HEK293 (cell line): Measurements from ENCODE around the gene UBA1.

Source experiments
- CTCF ChIA-PET: fragments of 350-600 bp; formaldehyde crosslinking; extraction: SDS; loops from one replicate; lab custom pipeline; 2021; ENCODE audit warnings: antibody characterized with exemption; lab: Yijun Ruan, JAX
- POLR2A ChIA-PET: fragments of 300-600 bp; formaldehyde crosslinking; extraction: SDS; loops from one replicate; lab custom pipeline; 2020; ENCODE audit warnings: antibody characterized with exemption, inconsistent platforms; lab: Yijun Ruan, JAX
- H3K27ac ChIP-seq: fragments of 200-500 bp; sonication (Bioruptor generic); 2 replicates; pipeline ENCODE4 v1.5.1; 2014; ENCODE audit warnings: low read depth, low read length, control low read depth, inconsistent platforms; ENCODE audit errors: extremely low read depth
- H3K36me3 ChIP-seq, 2 experiments: fragments of 200-500 bp in 1 of 2; sonication (Bioruptor generic) in 1 of 2; 1 replicate in 1 of 2; 2 replicates in 1 of 2; pipeline ENCODE4 v1.5.1; 2014 to 2017; ENCODE audit warnings: inconsistent platforms in 2 of 2, low read length in 2 of 2; ENCODE audit not compliant: control insufficient read depth in 2 of 2, insufficient read depth in 1 of 2
- H3K4me1 ChIP-seq: fragments of 200-500 bp; sonication (Bioruptor generic); 2 replicates; pipeline ENCODE4 v1.5.1; 2014; ENCODE audit warnings: mild to moderate bottlenecking, low read length, inconsistent platforms; ENCODE audit not compliant: control insufficient read depth, insufficient read depth
- H3K4me3 ChIP-seq: 2 replicates; pipeline ENCODE4 v1.5.1; 2011; ENCODE audit warnings: low read depth, mild to moderate bottlenecking, control low read depth, low read length, moderate library complexity
- H3K9me3 ChIP-seq: fragments of 200-500 bp; sonication (Bioruptor generic); 2 replicates; pipeline ENCODE4 v1.5.1; 2014; ENCODE audit warnings: low read depth, low read length, inconsistent platforms; ENCODE audit not compliant: control insufficient read depth, insufficient read depth
- BCL11A ChIP-seq: fragments of 450-650 bp; formaldehyde crosslinking; IDR thresholded peaks from 2 replicates; pipeline ENCODE4 v1.5.1; 2016; ENCODE audit warnings: low read depth, missing biosample characterization, missing genetic modification characterization
- KLF1 ChIP-seq: fragments of 450-650 bp; formaldehyde crosslinking; IDR thresholded peaks from 2 replicates; pipeline ENCODE4 v1.5.1; 2016; ENCODE audit warnings: missing biosample characterization, missing genetic modification characterization
- RBAK ChIP-seq: fragments of 450-650 bp; formaldehyde crosslinking; IDR thresholded peaks from 2 replicates; pipeline ENCODE4 v1.5.1; 2016; ENCODE audit warnings: missing biosample characterization, missing genetic modification characterization
- SP7 ChIP-seq: fragments of 450-650 bp; formaldehyde crosslinking; IDR thresholded peaks from 2 replicates; pipeline ENCODE4 v1.5.1; 2016; ENCODE audit warnings: missing biosample characterization, missing genetic modification characterization
- ZBTB7A ChIP-seq: fragments of 450-650 bp; formaldehyde crosslinking; IDR thresholded peaks from 2 replicates; pipeline ENCODE4 v1.5.1; 2016; ENCODE audit warnings: low read depth, missing biosample characterization, missing genetic modification characterization
- ZFP41 ChIP-seq: fragments of 450-650 bp; formaldehyde crosslinking; IDR thresholded peaks from 2 replicates; pipeline ENCODE4 v1.5.1; 2016; ENCODE audit warnings: missing biosample characterization, missing genetic modification characterization, borderline replicate concordance
- ZNF214 ChIP-seq: fragments of 450-650 bp; formaldehyde crosslinking; IDR thresholded peaks from 2 replicates; pipeline ENCODE4 v1.5.1; 2017; ENCODE audit warnings: missing biosample characterization, mild to moderate bottlenecking, missing genetic modification characterization, borderline replicate concordance
- ZNF223 ChIP-seq: fragments of 450-650 bp; formaldehyde crosslinking; IDR thresholded peaks from 2 replicates; pipeline ENCODE4 v1.5.1; 2016; ENCODE audit warnings: missing biosample characterization, missing genetic modification characterization
- ZNF248 ChIP-seq: fragments of 450-650 bp; formaldehyde crosslinking; IDR thresholded peaks from 2 replicates; pipeline ENCODE4 v1.5.1; 2017; ENCODE audit warnings: missing biosample characterization, missing genetic modification characterization
- ZNF302 ChIP-seq: fragments of 450-650 bp; formaldehyde crosslinking; IDR thresholded peaks from 2 replicates; pipeline ENCODE4 v1.5.1; 2016; ENCODE audit warnings: missing biosample characterization, missing genetic modification characterization, low read depth
- ZNF514 ChIP-seq: fragments of 450-650 bp; formaldehyde crosslinking; IDR thresholded peaks from 2 replicates; pipeline ENCODE4 v1.5.1; 2016; ENCODE audit warnings: missing biosample characterization, missing genetic modification characterization
- ZNF549 ChIP-seq: fragments of 450-650 bp; IDR thresholded peaks from 2 replicates; pipeline ENCODE4 v1.5.1; 2018; ENCODE audit warnings: missing biosample characterization, missing genetic modification characterization, mild to moderate bottlenecking, inconsistent platforms, moderate library complexity
- ZNF561 ChIP-seq: fragments of 450-650 bp; IDR thresholded peaks from 2 replicates; pipeline ENCODE4 v1.5.1; 2018; ENCODE audit warnings: missing biosample characterization, missing genetic modification characterization, borderline replicate concordance
- ZNF596 ChIP-seq: fragments of 450-650 bp; IDR thresholded peaks from 2 replicates; pipeline ENCODE4 v1.5.0; 2018; ENCODE audit warnings: missing biosample characterization, mild to moderate bottlenecking, missing genetic modification characterization, moderate library complexity
- ZNF626 ChIP-seq: fragments of 450-650 bp; sonication (Bioruptor Pico); formaldehyde crosslinking; IDR thresholded peaks from 2 replicates; pipeline ENCODE4 v1.5.1; 2018; ENCODE audit warnings: missing biosample characterization, missing genetic modification characterization, inconsistent platforms
- TF ChIP-seq, protein P1 (sequence below): fragments of 450-650 bp; formaldehyde crosslinking; IDR thresholded peaks from 2 replicates; pipeline ENCODE4 v1.5.1; 2016; ENCODE audit warnings: missing biosample characterization, missing genetic modification characterization
- TF ChIP-seq, protein P2 (sequence below): fragments of 450-650 bp; formaldehyde crosslinking; IDR thresholded peaks from 2 replicates; pipeline ENCODE4 v1.5.1; 2016; ENCODE audit warnings: missing biosample characterization, missing genetic modification characterization
- TF ChIP-seq, protein P3 (sequence below): fragments of 450-650 bp; formaldehyde crosslinking; IDR thresholded peaks from 2 replicates; pipeline ENCODE4 v1.5.1; 2016; ENCODE audit warnings: missing biosample characterization, missing genetic modification characterization

The UBA1 gene

DNA sequence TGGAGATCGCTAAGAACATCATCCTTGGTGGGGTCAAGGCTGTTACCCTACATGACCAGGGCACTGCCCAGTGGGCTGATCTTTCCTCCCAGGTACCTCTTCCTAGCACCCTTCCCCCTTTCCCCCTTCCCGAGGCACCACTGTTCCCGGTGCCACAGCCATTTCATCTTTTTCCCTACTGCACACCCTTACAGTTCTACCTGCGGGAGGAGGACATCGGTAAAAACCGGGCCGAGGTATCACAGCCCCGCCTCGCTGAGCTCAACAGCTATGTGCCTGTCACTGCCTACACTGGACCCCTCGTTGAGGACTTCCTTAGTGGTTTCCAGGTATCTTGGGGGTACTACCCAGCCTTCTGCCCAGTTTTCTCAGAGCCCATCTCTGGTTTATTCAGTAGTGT is 5.7 kb downstream of the UBA1 start (continued):
- TF ChIP-seq, protein P1, sequence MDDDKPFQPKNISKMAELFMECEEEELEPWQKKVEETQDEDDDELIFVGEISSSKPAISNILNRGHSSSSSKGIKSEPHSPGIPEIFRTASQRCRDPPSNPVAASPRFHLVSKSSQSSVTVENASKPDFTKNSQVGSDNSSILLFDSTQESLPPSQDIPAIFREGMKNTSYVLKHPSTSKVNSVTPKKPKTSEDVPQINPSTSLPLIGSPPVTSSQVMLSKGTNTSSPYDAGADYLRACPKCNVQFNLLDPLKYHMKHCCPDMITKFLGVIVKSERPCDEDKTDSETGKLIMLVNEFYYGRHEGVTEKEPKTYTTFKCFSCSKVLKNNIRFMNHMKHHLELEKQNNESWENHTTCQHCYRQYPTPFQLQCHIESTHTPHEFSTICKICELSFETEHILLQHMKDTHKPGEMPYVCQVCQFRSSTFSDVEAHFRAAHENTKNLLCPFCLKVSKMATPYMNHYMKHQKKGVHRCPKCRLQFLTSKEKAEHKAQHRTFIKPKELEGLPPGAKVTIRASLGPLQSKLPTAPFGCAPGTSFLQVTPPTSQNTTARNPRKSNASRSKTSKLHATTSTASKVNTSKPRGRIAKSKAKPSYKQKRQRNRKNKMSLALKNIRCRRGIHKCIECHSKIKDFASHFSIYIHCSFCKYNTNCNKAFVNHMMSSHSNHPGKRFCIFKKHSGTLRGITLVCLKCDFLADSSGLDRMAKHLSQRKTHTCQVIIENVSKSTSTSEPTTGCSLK (tag by site-specific recombination), result no peak
- TF ChIP-seq, protein P2, sequence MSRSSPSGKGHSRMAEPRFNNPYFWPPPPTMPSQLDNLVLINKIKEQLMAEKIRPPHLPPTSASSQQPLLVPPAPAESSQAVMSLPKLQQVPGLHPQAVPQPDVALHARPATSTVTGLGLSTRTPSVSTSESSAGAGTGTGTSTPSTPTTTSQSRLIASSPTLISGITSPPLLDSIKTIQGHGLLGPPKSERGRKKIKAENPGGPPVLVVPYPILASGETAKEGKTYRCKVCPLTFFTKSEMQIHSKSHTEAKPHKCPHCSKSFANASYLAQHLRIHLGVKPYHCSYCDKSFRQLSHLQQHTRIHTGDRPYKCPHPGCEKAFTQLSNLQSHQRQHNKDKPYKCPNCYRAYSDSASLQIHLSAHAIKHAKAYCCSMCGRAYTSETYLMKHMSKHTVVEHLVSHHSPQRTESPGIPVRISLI (tag by site-specific recombination), result no peak

DNA sequence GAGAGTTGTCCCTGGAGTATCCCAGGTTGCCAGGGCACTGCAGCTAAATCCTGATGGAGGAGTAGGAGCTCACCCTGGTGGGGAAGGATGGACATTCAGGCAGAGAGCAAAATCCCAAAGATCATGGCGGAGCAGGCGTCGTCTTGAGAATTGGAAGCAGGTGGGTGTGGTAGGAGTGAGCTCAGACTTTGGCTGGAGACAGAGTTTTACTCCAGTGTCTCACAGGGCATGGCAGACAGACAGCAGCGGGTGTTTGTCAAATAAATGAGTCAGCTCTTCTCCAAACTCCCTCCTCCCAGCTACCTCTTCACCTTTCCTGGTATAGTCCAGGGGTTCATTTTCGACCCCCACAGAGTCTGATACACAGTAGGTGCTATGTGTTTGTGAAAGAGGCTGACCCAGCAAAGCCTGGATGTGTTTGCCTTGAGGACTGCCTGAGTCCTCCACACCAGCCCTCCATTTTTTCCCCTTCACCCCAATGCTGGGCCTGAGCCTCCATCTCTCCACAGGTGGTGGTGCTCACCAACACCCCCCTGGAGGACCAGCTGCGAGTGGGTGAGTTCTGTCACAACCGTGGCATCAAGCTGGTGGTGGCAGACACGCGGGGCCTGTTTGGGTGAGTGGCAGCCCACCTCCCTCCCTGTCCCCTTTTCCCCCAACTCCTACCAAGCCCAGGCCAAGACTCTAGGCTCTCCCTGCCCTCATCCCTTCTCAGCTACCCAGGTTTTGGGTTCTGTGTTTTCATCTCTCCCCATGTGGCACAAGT is 6.9 kb downstream of the UBA1 start:
- ChIA-PET POLR2A (interaction anchor here (0.9 to 1.5 kb wide), 3 partner anchors 10 to 18 kb away, joined by 5 to 10 read pairs (median 7); partner anchors contain the start of gene CDK16), CTCF (interaction anchor here (1.5 kb wide), 1 partner anchor 184 kb away, joined by 4 read pairs; no protein-coding TSS in a partner anchor)
- H3K36me3 ChIP-seq, result peaks cover 54 to 100% of the 10 kb centered on the region in 2 experiments
- TF ChIP-seq KLF1 (tag by site-specific recombination), result peak; percentile 49
- TF ChIP-seq ZNF549 (tag by site-specific recombination), result no peak
- no peak for TF ChIP-seq ZNF214 (tag by site-specific recombination)
- no peak for TF ChIP-seq ZNF248 (tag by site-specific recombination)
- 0 out of 2 replicates have a peak, but pooled peaks cover 4% of the 10 kb centered on the region for H3K4me1 ChIP-seq
- no peaks in the 10 kb centered on the region for H3K9me3 ChIP-seq
- H3K4me3 ChIP-seq, result no peak overlapping the region
- H3K27ac ChIP-seq, result no peak overlapping the region

DNA sequence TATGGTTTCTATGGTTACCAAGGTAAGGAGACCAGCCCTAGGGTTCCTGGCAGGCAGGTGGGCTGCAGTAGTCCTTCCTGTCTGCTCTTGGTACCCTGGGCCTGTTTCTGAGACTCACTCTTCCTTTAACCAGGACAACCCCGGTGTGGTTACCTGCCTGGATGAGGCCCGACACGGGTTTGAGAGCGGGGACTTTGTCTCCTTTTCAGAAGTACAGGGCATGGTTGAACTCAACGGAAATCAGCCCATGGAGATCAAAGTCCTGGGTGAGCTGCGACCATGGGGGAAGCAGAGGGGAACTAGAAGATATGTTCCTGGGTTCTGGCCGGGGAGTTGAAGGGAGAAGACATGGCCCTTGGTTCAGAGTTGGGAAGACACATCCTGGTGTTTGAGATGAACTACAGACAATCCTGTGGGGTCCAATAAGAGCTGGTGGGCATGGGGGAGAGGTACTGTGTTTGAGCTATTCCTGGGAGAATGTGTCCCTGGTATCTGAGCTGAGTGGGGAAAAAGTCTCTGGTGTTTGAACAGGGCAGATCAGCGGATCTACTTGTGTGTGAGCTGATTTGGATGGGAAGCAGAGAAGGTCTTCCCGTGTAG is 7.8 kb downstream of the UBA1 start:
- H3K4me3 ChIP-seq, result no peak overlapping the region
- TF ChIP-seq ZNF302 (tag by site-specific recombination) (no peak), SP7 (no peak)
- TF ChIP-seq, protein P3, sequence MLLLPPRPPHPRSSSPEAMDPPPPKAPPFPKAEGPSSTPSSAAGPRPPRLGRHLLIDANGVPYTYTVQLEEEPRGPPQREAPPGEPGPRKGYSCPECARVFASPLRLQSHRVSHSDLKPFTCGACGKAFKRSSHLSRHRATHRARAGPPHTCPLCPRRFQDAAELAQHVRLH, result no peak
- TF ChIP-seq, all 188 proteins: peak for 0
- ChIA-PET CTCF (interaction anchor here (0.8 to 1.5 kb wide), 2 partner anchors 111 to 183 kb away, joined by 3 to 4 read pairs; no protein-coding TSS in a partner anchor), POLR2A (interaction anchor here (0.5 to 1.5 kb wide), 3 partner anchors 15 to 48 kb away, joined by 3 to 7 read pairs (median 4); no protein-coding TSS in a partner anchor)
- no peaks in the 10 kb centered on the region for H3K9me3 ChIP-seq
- no peak overlapping the region for H3K27ac ChIP-seq
- peaks cover 59 to 100% of the 10 kb centered on the region in 2 experiments for H3K36me3 ChIP-seq
- no peaks in the 10 kb centered on the region for H3K4me1 ChIP-seq

DNA sequence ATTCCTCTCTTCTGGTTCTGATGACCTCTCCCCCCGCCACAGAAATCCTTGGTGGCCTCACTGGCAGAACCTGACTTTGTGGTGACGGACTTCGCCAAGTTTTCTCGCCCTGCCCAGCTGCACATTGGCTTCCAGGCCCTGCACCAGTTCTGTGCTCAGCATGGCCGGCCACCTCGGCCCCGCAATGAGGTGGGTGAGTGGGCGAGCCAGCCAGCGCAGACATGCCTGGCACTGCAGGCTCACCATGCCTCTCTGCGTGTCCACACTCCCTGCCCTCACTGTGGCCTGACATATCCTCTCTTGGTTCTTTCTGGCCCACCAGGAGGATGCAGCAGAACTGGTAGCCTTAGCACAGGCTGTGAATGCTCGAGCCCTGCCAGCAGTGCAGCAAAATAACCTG is 8.7 kb downstream of the UBA1 start:
- POLR2A ChIA-PET, result interaction anchor here (0.5 to 1.5 kb wide), 3 partner anchors 14 to 35 kb away, joined by 3 to 7 read pairs (median 6); no protein-coding TSS in a partner anchor
- no peak overlapping the region for H3K4me3 ChIP-seq

More for the DNA sequence above, 8.7 kb downstream of the UBA1 start:
- TF ChIP-seq ZNF514 (tag by site-specific recombination) (no peak), ZNF561 (tag by site-specific recombination) (no peak), ZFP41 (tag by site-specific recombination) (no peak), BCL11A (tag by site-specific recombination) (no peak), RBAK (tag by site-specific recombination) (no peak), ZNF626 (tag by site-specific recombination) (no peak), ZNF596 (tag by site-specific recombination) (no peak), ZBTB7A (tag by site-specific recombination) (no peak), ZNF223 (no peak)
- TF ChIP-seq, protein P2 (tag by site-specific recombination), result no peak
- no peak overlapping the region for H3K27ac ChIP-seq
- no peaks in the 10 kb centered on the region for H3K9me3 ChIP-seq
- H3K36me3 ChIP-seq, result peaks cover 68 to 100% of the 10 kb centered on the region in 2 experiments
- CTCF ChIA-PET, result interaction anchor here (0.8 kb wide), 1 partner anchor 111 kb away, joined by 3 read pairs; no protein-coding TSS in a partner anchor
- H3K4me1 ChIP-seq, result no peaks in the 10 kb centered on the region
